Stimulated activated CD8-positive, alpha-beta memory T cell treated with anti-CD3 and anti-CD28 coated beads, Interleukin-4, amount 100 ng/mL, for 24 hours (primary cell): ENCODE measurements around the gene CEP152.
"Not testable (repeated sequence)": the region's sequence is repeated elsewhere in the genome, so short reads cannot be mapped to it uniquely, and the experiment has no call there.

Experiments
- DNase-seq: peaks from one replicate; pipeline ENCODE4 v3.0.0-alpha.2; 2020; ENCODE audit warnings: low read depth

The CEP152 gene

GRCh38 chr15:48810414-48811324, at the start of gene CEP152:
Gene CEP152 (minus strand): TSS chr15:48811069. CDS start chr15:48805649, 5,420 bp downstream.
- DNase-seq, result peak; percentile 98

DNA sequence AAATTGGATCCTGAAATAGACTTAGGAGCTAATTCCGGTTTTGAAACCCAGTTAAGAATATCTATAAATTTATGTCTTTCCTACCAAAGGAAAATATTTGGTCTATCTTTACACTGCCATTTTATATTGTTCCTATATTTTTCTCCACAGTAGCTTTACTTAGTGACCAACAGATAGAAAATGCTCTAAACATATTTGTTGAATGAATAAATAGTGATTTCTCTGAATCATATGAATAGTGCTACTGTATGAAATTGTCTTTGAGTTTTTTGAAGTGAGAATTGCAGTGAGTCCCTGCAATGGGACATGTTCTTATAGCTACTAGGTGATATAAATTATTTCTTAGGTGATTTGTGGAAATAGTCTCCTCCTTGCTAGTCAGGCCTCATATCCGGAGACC, 48.6 kb upstream of the CEP152 start:
- DNase-seq, result no peak

DNA sequence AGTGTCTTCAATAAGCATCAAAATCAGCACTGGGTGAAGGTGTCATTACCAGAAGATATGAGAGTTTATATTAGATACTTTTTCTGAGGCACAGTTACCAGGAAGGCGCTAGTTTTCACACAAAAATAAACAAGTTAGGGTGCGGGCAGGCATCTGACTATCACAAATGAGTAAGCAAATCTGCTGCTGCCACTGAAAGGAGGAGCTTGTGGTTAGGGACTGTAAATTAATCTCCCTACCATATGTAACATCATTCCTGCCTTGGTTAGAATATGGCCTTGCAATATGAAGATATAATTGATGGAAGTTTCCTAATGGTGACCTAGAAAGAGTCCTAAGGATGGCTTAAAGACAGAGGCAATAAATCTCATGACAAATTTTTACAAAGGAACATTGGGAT, 47.5 kb upstream of the CEP152 start:
- no peak for DNase-seq

- DNase-seq, result no peak
Observed at GRCh38 chr15:48856942-48857341, 46.1 kb upstream of the CEP152 start.

DNA sequence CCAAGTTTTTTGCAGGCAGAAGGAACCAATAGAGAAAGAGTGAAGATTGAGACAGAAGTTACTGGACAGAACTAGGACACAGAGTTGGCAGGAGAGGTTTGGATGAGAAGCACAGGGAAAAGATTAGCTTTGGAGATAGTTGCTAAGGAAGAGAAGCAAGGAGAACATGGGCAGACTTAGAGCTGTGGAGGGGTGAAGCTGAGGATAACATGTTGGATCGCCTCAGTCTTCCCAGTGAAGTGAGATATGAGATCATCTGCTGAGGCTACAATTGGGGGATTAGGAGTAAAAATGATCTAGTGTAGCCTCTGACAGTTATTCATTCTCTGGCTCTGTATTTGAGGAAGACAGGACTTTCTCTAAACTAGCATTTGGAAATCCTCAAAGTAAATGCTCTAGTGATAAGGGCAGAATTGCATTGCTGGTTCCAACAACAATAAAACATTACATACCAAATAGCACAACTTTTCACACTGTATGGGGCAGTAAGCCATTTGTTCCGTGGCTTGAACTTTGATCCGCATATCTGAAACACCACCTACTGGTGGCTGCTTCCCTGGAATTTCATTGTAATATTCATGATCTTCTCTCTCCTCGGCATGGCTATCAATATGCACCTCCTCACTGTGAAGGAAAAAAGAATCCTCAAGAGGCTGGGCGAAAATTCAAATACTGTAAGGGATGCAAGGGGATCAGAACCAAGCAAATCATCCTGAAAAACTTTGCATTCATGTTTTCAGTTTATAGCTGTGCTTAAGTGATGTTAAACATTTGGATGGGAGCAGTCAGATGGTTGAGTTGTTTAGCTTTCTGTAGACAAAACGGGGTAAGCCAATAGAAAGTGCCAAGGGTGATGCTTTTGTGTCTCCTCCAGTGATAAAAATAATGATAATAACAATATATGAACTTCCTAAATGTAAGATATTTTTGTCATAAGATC, 44.9 kb upstream of the CEP152 start:
- no peak for DNase-seq

DNA sequence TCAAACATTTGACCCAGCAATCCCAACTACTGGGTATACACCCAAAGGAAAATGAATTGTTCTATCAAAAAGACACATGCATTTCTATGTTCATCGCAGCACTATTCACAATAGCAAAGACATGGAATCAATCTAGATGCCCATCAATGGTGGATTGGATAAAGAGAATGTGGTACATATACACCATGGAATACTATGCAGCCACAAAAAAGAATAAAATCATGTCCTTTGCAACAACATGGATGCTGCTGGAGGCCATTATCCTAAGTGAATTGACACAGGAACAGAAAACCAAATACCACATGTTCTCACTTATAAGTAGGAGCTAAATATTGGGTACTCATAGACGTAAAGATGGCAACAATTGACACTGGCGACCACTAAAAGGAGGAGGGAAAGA, 43.6 kb upstream of the CEP152 start:
- not testable (repeated sequence) for DNase-seq

DNA sequence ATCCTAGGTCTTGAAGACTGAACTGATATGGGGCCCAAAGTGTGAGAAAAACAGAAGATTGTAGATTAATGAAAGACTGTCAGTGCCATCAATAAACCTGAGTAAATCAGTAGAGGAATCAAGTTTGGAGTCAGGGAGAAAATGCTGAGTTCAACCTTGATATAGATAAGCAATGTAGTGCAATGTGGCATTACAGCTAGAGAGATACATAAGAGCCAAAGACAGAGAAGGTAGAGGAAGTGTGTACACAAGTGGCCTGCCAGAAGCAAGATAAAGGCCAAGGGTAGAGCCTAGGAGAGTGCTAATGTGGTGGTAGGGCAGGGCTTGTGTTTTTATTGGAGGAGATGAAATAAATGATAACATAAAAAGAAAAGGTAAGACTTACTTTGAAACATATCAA, 41.1 kb upstream of the CEP152 start:
- no peak for DNase-seq

DNA sequence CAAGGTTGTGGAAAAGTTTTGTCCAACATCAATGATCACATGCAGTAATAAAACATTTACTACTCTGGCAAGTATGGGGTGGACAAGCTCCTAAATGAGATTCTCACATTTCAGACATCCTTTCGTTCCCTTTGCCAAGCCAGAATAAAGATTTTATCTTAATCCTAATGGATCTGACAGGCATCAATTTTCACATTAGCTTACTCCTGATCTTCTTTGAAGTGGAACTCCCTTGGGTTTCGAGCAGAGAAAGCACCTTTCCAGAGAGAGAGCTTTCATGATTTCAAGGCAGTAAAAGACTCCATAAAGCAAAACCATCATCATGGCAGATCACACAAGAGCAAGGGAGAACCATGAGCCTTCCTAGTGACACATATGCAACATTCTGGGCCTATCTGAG, 39.8 kb upstream of the CEP152 start:
- DNase-seq, result no peak

GRCh38 chr15:48845123-48845522, 34.3 kb upstream of the CEP152 start:
- no peak for DNase-seq

- DNase-seq, result no peak
Observed at GRCh38 chr15:48842501-48842900, 31.6 kb upstream of the CEP152 start.

GRCh38 chr15:48834756-48835155, 23.9 kb upstream of the CEP152 start:
- DNase-seq, result no peak

DNA sequence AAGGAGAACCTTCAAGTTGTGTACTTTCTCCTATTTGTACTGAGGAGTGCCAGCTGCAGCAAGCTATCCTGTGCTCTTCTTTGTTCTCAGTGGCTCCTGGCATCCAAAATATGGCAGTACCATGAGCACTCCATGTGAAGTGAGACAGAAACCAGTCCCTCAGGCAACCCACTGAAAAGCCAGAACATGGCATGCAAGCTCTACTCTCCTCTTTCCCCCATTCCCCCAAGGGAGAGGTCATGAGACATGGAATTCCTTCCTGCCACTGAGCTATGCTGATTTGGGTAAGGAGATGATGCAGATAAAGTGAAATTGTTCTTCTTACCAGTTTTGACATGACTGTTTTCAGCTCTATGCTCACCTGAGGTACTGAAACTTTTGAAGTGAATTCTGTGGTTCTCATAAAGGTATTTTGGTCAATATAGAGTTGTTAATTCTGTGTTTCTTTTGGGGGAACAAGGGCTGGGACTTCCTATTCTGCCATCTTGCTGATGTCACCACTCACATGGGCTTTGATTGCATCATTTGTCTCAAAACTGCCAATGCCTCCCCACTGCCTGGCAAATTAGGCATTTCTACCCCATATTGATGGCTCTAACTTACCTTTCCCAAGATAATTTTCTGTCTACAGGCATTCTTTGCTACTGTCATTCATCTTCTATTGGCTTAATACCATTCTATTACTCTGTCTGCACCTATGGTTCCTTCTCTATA, 22.8 kb upstream of the CEP152 start:
- DNase-seq, result no peak

GRCh38 chr15:48832648-48833047, 21.8 kb upstream of the CEP152 start:
- DNase-seq, result no peak

GRCh38 chr15:48828906-48829305, 18.0 kb upstream of the CEP152 start:
- DNase-seq, result no peak

DNA sequence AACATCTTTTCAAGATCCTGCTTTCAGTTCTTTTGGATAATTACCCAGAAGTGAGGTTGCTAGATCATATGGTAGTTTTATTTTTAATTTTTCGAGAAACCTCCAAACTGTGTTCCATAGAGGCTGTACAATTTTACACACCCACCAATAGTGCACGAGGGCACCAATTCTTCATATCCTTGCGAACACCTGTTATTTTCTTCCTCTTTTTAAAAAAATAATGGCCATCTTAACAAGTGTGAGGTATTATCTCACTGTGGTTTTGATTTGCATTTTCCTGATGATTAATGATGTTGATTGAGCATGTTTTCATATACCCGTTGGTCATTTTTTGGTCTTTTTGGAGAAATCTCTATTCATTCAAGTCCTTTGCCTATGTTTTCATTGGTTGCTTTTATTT, 17.6 kb upstream of the CEP152 start:
- no peak for DNase-seq

DNA sequence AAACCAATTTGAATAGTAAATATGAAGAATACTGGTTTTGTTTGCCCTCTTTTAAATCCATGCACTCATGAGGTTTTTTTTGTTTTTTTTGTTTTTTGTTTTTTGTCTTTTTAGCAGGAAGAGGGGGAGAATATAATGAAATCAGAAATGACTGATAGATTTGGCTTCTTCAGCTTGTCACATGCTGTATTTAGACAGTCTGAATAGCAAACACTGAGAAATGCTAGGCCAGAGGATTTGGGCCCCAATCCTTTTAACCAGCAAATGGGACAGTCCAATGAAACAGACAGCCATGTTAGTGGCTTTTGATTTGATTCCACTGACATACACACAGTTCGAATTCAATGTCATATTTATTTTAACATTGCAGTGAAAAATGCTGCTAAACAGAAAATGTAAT, 14.2 kb upstream of the CEP152 start:
- DNase-seq, result no peak

GRCh38 chr15:48823706-48824105, 12.8 kb upstream of the CEP152 start:
- no peak for DNase-seq

DNA sequence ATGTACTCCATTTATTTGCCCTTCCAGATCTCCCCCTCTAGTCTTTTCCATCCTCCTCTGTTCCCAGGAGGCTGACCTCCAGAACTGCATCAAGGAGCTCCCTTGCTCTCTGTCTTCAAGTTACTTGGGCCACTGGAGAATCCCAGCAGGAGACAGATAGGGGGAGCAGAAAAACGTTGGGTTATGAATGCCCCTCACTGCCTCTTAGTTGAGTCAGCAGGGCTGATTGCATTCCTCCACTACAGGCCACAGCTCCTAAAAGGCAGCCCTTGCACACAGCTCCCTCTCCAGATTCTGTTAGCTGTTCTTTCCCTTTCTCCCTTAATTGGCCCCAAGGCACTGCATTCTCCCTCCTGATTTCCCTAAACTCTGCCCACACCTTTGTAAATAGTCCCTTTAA, 12.4 kb upstream of the CEP152 start:
- DNase-seq, result no peak

DNA sequence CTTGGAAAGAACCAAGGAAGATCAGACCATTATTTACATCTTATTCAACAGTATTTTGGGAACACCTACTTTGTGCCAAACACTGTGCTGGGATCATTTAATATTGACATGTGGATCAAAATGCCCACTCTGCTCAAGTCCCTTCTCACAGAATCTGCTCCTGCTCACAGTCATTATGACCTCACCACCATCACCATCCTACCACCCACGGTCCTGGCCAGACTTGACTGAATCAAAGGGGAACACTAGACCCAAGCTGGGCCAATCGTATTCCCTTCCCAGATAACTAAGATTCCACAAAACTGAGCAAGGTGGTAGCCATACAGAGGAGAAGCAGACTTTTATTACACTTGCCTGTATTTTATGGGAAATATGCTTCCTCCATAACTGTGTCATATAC, 3.4 kb upstream of the CEP152 start:
- no peak for DNase-seq

GRCh38 chr15:48811325-48811958, 573 bp upstream of the CEP152 start:
- no peak for DNase-seq

- DNase-seq, result no peak
Observed at GRCh38 chr15:48806151-48806550, 4.7 kb downstream of the CEP152 start.

- no peak for DNase-seq
Observed at GRCh38 chr15:48805591-48805990, 5.3 kb downstream of the CEP152 start.
